IMR-90 (cell line): Measurements from ENCODE around the gene DCUN1D2.

Experiments used
- CEBPB ChIP-seq: IDR thresholded peaks from 2 replicates; pipeline ENCODE4 v1.6.1; 2012; ENCODE audit warnings: low read depth, low read length, improper control_type of control experiment
- CHD1 ChIP-seq: IDR thresholded peaks from 2 replicates; pipeline ENCODE4 v1.6.1; 2012; ENCODE audit warnings: low read depth, low read length, improper control_type of control experiment
- CTCF ChIP-seq: conservative IDR thresholded peaks from 2 replicates; pipeline ENCODE4 v1.5.1; 2012; ENCODE audit warnings: mild to moderate bottlenecking, low read depth, low read length, improper control_type of control experiment
- ELK1 ChIP-seq: fragments of 150-350 bp; IDR thresholded peaks from 2 replicates; pipeline ENCODE4 v1.6.1; 2016; ENCODE audit warnings: low read depth, mild to moderate bottlenecking, low read length, moderate library complexity, borderline replicate concordance
- FOS ChIP-seq: fragments of 150-350 bp; IDR thresholded peaks from 2 replicates; pipeline ENCODE4 v1.6.1; 2016; ENCODE audit warnings: low read depth, low read length
- MAFK ChIP-seq: IDR thresholded peaks from 2 replicates; pipeline ENCODE4 v1.6.1; 2012; ENCODE audit warnings: low read depth, low read length, improper control_type of control experiment
- MAZ ChIP-seq: IDR thresholded peaks from 2 replicates; pipeline ENCODE4 v1.6.1; 2012; ENCODE audit warnings: low read depth, mild to moderate bottlenecking, low read length, improper control_type of control experiment, moderate library complexity, borderline replicate concordance
- MXI1 ChIP-seq: IDR thresholded peaks from 2 replicates; pipeline ENCODE4 v1.6.1; 2012; ENCODE audit warnings: low read depth, mild to moderate bottlenecking, low read length, moderate library complexity, borderline replicate concordance
- NFE2L2 ChIP-seq: fragments of 150-350 bp; IDR thresholded peaks from 2 replicates; pipeline ENCODE4 v1.6.1; 2016; ENCODE audit warnings: low read depth, mild to moderate bottlenecking, low read length
- POLR2A ChIP-seq: IDR thresholded peaks from 2 replicates; pipeline ENCODE4 v1.6.1; 2012; ENCODE audit warnings: mild to moderate bottlenecking, low read depth, low read length
- RAD21 ChIP-seq: IDR thresholded peaks from 2 replicates; pipeline ENCODE4 v1.6.1; 2012; ENCODE audit warnings: low read length, improper control_type of control experiment
- RFX5 ChIP-seq: IDR thresholded peaks from 2 replicates; pipeline ENCODE4 v1.8.0; 2012; ENCODE audit warnings: low read depth, mild to moderate bottlenecking, low read length, moderate library complexity
- SMC3 ChIP-seq: fragments of 150-350 bp; IDR thresholded peaks from 2 replicates; pipeline ENCODE4 v1.6.1; 2016; ENCODE audit warnings: low read depth, mild to moderate bottlenecking, antibody characterized with exemption, low read length, moderate library complexity
- USF2 ChIP-seq: fragments of 150-350 bp; IDR thresholded peaks from 2 replicates; pipeline ENCODE4 v1.6.1; 2017; ENCODE audit warnings: mild to moderate bottlenecking, antibody characterized with exemption, low read length, low read depth

DNA sequence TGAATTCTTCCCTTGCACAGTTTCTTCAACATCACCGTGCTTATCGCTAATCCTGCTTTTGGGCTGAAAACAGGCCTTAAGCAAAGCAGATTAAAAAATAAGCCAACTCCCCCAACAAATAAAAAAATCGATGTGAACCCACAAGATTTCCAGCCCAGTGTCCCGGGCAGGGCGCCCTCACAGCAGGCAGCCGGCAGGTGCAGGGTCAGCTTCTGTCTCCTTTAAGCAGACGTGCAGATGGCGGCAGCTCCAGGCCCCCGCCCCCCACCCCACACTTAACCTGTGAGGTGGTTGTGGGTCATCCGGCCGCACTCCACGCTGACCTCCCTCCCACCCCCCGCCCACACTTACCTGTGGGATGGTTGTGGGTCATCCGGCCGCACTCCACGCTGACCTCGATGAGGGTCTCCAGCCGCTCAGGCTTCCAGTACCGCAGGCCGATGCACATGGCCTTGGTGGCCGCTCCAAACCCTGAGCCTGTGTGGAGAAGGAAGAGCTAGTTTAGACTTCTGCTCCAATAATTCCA, 57.1 kb downstream of the DCUN1D2 start:
- TF ChIP-seq CTCF = no peak
- no peak for TF ChIP-seq RFX5
- TF ChIP-seq POLR2A = no peak
- no peak for TF ChIP-seq SMC3
- TF ChIP-seq CEBPB = no peak
- no peak for TF ChIP-seq CHD1
- no peak for TF ChIP-seq USF2
- no peak for TF ChIP-seq FOS
- no peak for TF ChIP-seq MAFK
- no peak for TF ChIP-seq MXI1
- no peak for TF ChIP-seq NFE2L2
- TF ChIP-seq MAZ = no peak
- TF ChIP-seq RAD21 = no peak
- no peak for TF ChIP-seq ELK1
